HUES64 (cell line): ENCODE measurements around the gene RIC3.

Experiments
- H3K27ac ChIP-seq: 2 replicates; pipeline ENCODE4 v1.7.0; 2013; ENCODE audit warnings: low read depth, low read length, inconsistent platforms
- H3K27me3 ChIP-seq: 2 replicates; pipeline ENCODE4 v1.6.1; 2013; ENCODE audit warnings: mild to moderate bottlenecking, low read length; ENCODE audit not compliant: insufficient read depth
- H3K36me3 ChIP-seq: 2 replicates; pipeline ENCODE4 v1.6.1; 2013; ENCODE audit warnings: mild to moderate bottlenecking, low read length; ENCODE audit not compliant: insufficient read depth
- H3K4me1 ChIP-seq: 2 replicates; pipeline ENCODE4 v1.6.1; 2013; ENCODE audit warnings: mild to moderate bottlenecking, low read length, moderate library complexity; ENCODE audit not compliant: insufficient read depth
- H3K4me3 ChIP-seq: 2 replicates; pipeline ENCODE4 v1.5.1; 2013; ENCODE audit warnings: mild to moderate bottlenecking, low read length, moderate library complexity
- H3K9ac ChIP-seq: 2 replicates; pipeline ENCODE4 v1.6.1; 2013; ENCODE audit warnings: mild to moderate bottlenecking, low read depth, low read length
- H3K9me3 ChIP-seq: 2 replicates; pipeline ENCODE4 v1.6.1; 2013; ENCODE audit warnings: low read depth, low read length; ENCODE audit not compliant: insufficient read depth
- WGBS: fragments of 150-250, 120-280 bp; methylation state at CpG from one replicate; pipeline ENCODE4 v1.1.7; 2013; ENCODE audit warnings: missing lambda C conversion rate; 5-methylcytosine and 5-hydroxymethylcytosine counted together

The RIC3 gene

DNA sequence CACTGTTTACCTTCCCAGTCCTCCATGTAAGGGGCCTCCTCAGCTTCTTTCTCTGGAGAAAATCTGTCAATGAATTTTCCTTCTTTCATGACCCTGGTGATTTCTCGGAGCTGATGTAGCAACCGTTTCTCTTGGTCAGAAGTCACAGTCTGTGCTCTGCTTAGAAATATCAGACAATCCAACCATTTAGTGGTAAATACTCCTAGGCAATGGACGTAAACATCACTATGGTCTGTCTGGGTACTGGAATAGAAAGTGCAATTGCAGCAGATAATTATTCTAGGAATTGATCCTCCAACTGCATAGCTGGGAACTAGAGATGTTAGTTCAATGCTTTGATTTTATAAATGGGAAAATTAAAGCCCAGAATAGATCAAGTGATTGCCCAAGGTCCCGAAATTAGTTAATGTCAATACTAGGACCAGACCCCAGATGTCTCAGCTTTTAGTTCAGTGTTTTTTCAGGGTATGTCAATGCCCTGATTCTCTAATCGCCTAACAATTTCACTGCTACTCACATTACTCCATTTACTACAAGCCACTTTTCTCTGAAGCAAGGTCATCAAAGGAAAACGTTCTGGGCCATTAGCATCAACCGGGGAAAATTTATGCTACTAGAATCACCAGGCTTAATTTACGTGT lies 42.1 kb downstream of the RIC3 start:
- H3K4me3 ChIP-seq = no peak overlapping the region
- H3K4me1 ChIP-seq = no peaks in the 10 kb centered on the region
- WGBS = 92% methylated on average over 8 of the region's 8 CpGs
- H3K9ac ChIP-seq = no peak overlapping the region
- no peaks in the 10 kb centered on the region for H3K27me3 ChIP-seq
- H3K36me3 ChIP-seq = peaks cover 10% of the 10 kb centered on the region
- no peak overlapping the region for H3K27ac ChIP-seq
- no peaks in the 10 kb centered on the region for H3K9me3 ChIP-seq

DNA sequence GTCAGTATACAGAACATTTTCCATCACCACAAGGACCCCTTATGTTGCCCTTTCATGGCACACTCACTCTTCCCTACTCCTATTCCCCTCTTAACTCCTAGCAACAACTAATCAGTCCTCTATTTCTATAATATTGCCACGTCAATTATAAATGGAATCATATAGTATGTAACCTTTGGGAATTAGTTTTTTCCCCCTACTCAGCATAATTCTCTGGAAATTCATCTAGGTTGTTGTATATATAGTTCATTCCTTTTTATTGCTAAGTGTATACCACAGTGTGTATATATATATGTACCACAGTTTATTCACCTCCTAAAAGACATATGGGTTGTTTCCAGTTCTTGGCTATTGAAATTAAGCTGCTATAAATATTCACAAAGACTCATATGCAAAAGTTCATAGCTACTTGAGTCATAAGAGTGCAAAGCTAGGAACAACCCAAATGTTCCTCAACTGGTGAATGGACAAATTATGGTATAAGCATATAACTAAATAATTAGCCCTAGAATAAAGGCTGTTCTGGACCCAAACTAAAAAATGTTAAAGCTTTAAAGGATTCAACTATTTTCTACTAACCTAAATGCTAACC lies 46.6 kb downstream of the RIC3 start:
- no CpG with 5 or more reads among the region's 1 CpG for WGBS
- no peaks in the 10 kb centered on the region for H3K9me3 ChIP-seq

DNA sequence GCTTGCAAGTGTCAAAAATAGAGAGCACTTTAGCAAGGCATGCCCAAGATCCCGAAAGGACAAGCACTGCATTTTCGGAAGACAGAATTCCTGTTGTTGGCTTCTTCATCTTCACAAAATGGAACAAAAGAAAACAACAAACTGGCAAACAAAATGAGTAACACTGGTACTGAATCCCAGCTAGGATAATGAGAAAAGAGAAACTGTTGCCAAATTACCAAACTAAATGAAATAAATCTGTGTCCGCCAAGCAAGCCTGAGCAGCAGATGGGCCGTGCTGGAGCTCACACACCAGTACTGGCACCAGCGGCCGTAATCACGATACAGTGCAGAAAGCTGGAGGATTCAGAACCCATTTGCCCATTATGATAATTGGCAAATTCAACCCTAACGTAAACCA lies 57.2 kb downstream of the RIC3 start:
- Histone ChIP-seq H3K36me3 (peaks cover 41% of the 10 kb centered on the region), H3K9ac (no peak overlapping the region), H3K27ac (no peak overlapping the region), H3K9me3 (no peaks in the 10 kb centered on the region), H3K4me1 (no peaks in the 10 kb centered on the region), H3K27me3 (no peaks in the 10 kb centered on the region), H3K4me3 (no peak overlapping the region)
- WGBS = 98% methylated on average over 8 of the region's 8 CpGs

More for the DNA sequence above, 46.6 kb downstream of the RIC3 start:
- Histone ChIP-seq H3K4me1 (no peaks in the 10 kb centered on the region), H3K9ac (no peak overlapping the region), H3K27me3 (no peaks in the 10 kb centered on the region), H3K4me3 (no peak overlapping the region), H3K27ac (no peak overlapping the region), H3K36me3 (peaks cover 6% of the 10 kb centered on the region; the same call in 1 of the 2 replicates)

DNA sequence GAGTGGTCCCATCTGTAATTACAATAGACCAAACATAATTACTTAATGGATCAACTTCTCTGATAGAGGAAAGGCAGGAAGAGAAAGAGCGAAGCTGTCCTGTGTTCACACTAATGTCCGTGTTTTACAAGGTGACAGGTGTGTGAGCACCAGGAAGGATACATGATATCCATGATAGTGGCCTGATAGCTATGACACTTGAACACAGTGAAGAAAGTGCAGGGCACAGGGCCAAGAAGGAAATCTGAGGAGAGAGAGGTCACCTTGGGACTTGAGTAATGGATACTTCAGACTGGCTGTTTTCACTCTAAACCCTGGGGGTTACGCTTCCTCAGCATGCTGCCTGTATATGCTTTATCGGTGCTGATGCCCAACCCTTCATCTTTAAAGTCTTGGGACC lies 58.4 kb downstream of the RIC3 start:
- no peaks in the 10 kb centered on the region for H3K27me3 ChIP-seq
- H3K36me3 ChIP-seq = peaks cover 53% of the 10 kb centered on the region
- H3K4me1 ChIP-seq = no peaks in the 10 kb centered on the region
- no peaks in the 10 kb centered on the region for H3K9me3 ChIP-seq
- no peak overlapping the region for H3K27ac ChIP-seq
- no peak overlapping the region for H3K9ac ChIP-seq
- H3K4me3 ChIP-seq = no peak overlapping the region
- 96% methylated on average over 4 of the region's 4 CpGs for WGBS

DNA sequence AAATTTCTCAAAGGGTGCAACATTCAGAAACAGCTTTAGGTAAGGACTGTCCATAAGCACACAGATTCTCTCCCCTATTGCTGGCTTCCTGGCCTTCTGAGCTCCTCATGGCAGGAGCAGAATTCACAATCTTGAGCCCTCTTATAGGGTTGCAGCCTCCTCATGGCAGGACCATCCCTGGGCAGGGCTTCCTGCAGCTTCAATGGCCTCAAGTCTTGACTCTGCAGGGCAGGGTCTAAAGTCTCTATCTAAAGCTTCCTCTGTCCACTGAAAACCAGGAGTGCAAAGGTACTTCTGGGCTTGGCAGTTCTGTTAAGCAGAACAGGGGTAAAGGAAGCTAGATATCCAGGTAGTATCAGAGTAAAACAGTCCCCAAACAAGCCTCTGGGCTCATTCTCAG lies 59.1 kb downstream of the RIC3 start:
- no peaks in the 10 kb centered on the region for H3K4me1 ChIP-seq
- no peak overlapping the region for H3K4me3 ChIP-seq
- no peaks in the 10 kb centered on the region for H3K27me3 ChIP-seq
- no peaks in the 10 kb centered on the region for H3K9me3 ChIP-seq
- no peak overlapping the region for H3K27ac ChIP-seq
- H3K9ac ChIP-seq = no peak overlapping the region
- H3K36me3 ChIP-seq = peaks cover 59% of the 10 kb centered on the region

DNA sequence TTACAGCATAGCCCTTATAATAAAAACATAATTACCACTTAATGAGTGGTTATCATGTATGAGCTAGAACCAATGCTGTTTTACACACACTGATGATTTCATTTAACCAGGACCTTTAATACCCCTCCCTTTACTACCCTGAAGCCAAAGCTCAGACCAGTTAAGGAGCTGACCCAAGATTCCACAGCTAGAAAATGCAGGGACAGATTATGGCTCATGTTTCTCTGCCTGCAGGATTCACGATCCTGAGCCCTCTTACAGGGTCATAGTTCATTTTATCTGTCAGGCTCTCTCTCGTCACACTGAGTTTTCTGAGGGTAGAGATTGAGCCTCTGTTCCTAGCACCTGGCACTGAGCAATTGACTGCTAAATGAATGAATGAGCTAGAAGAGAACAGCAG lies 60.4 kb downstream of the RIC3 start:
- Histone ChIP-seq H3K4me1 (no peaks in the 10 kb centered on the region), H3K9ac (no peak overlapping the region), H3K27ac (no peak overlapping the region), H3K9me3 (no peaks in the 10 kb centered on the region), H3K4me3 (no peak overlapping the region), H3K36me3 (peaks cover 67% of the 10 kb centered on the region), H3K27me3 (no peaks in the 10 kb centered on the region)
- 92% methylated on average over 2 of the region's 2 CpGs for WGBS

DNA sequence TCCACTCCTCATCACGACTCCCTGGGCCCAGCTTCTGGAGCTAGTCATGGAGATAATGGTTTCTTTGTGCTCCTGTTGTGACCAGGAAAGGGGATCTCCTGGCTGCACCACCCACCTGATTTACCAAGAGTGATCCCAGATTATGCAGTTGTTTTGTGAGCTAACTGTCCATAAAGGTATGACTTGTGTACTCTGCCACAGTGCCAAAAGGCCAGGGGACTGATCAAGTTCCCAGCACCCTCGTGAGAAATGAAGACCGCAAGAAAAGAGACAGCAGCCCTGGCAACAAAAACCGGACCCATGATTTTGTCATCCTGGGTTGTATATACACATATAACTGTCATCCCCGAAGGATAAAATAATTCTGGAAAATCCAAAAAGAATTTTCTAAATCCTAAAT lies 61.2 kb downstream of the RIC3 start:
- peaks cover 68% of the 10 kb centered on the region for H3K36me3 ChIP-seq
- no peak overlapping the region for H3K27ac ChIP-seq
- no peaks in the 10 kb centered on the region for H3K27me3 ChIP-seq
- no peaks in the 10 kb centered on the region for H3K4me1 ChIP-seq
- H3K9me3 ChIP-seq = no peaks in the 10 kb centered on the region
- no peak overlapping the region for H3K4me3 ChIP-seq
- WGBS = 96% methylated on average over 5 of the region's 5 CpGs
- H3K9ac ChIP-seq = no peak overlapping the region

DNA sequence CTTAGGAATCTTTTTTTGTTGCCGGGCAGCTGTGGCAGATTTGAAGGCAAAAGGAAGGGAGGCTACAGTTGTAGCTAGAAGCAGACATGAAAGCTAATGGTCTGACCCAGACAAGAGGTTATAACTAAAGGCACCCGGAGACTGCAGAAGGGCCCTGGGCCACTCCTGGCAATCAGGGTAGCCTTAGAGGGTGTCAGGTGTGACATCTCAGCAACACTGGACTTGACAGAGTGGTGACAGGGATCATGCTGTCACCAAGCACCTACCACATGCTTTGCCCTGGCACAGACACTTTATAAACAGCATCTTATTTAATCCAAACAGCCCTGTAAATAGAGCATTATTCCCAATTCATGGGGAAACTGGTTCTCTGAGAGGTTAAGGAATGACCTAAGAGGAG lies 62.1 kb downstream of the RIC3 start:
- no peaks in the 10 kb centered on the region for H3K9me3 ChIP-seq
- H3K4me3 ChIP-seq = no peak overlapping the region
- peaks cover 77% of the 10 kb centered on the region for H3K36me3 ChIP-seq
- no peak overlapping the region for H3K27ac ChIP-seq
- no peaks in the 10 kb centered on the region for H3K27me3 ChIP-seq
- no peak overlapping the region for H3K9ac ChIP-seq
- WGBS = 93% methylated on average over 2 of the region's 2 CpGs
- H3K4me1 ChIP-seq = no peaks in the 10 kb centered on the region

DNA sequence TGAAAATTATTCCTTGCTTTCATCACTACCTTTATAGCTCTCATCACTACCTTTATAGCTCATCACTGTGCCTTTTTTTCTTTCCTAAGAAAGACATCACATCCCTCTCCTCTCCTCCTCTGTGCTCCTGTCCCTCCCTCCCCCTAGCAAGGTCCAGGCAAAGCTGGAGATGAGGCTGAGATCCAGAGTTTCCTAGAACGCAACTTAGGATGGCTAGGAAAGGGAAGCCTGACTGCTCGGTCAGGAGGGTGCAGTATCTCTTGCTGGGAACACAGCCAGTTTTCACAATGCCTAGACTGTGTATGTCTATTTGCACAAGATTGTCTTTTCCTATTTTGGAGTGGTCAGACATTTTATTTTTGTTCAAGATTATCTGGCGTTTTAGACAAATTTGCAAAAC lies 63.2 kb downstream of the RIC3 start:
- H3K9ac ChIP-seq = no peak overlapping the region
- 94% methylated on average over 3 of the region's 3 CpGs for WGBS
- H3K27me3 ChIP-seq = no peaks in the 10 kb centered on the region
- no peaks in the 10 kb centered on the region for H3K4me1 ChIP-seq
- peaks cover 83% of the 10 kb centered on the region for H3K36me3 ChIP-seq
- no peak overlapping the region for H3K27ac ChIP-seq
- no peaks in the 10 kb centered on the region for H3K9me3 ChIP-seq
- no peak overlapping the region for H3K4me3 ChIP-seq

DNA sequence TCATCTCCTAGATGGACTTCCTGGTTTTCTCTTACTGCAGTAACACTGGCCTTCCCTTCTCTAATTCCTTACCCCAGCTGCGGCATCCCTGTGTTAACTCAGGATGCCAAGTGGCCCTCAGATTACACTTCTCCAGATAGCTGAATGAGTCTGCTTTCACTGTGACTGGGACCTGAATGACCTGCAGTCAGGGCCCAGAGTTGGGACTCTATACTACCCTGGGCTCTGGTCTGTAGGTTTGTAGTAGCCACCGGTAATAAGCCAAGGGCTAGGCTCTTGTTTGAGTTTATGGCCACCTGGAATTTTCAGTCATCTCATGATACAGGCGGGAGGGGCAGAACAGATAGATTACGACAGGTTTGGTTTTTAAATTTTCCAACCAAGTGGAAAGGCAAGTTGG lies 63.7 kb downstream of the RIC3 start:
- peaks cover 83% of the 10 kb centered on the region for H3K36me3 ChIP-seq
- no peak overlapping the region for H3K9ac ChIP-seq
- H3K4me3 ChIP-seq = no peak overlapping the region
- no peaks in the 10 kb centered on the region for H3K27me3 ChIP-seq
- no peaks in the 10 kb centered on the region for H3K4me1 ChIP-seq
- H3K27ac ChIP-seq = no peak overlapping the region
- H3K9me3 ChIP-seq = no peaks in the 10 kb centered on the region
- 90% methylated on average over 4 of the region's 4 CpGs for WGBS

DNA sequence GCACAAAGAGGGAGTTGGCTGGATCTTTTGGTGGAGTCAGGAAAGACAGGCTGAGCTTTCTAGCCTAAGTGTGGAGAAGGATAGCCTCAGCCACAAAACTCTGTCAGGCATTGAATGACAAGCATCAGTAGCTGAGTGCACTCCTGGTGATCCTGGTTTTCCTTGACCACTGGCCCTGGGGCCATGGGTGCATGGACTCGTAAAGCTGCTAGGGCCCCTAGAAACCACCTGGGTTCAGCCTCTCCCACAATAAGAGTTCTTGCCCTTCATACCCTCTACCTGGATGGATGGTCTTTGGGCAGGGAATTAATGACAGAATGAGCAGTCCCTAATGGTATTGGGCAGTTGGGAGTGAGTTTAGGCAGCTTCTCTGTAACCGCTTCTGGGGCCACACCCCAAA lies 64.9 kb downstream of the RIC3 start:
- H3K27ac ChIP-seq = no peak overlapping the region
- H3K9ac ChIP-seq = no peak overlapping the region
- H3K4me1 ChIP-seq = no peaks in the 10 kb centered on the region
- no peak overlapping the region for H3K4me3 ChIP-seq
- H3K27me3 ChIP-seq = no peaks in the 10 kb centered on the region
- no peaks in the 10 kb centered on the region for H3K9me3 ChIP-seq
- peaks cover 81% of the 10 kb centered on the region for H3K36me3 ChIP-seq
- 90% methylated on average over 2 of the region's 2 CpGs for WGBS

DNA sequence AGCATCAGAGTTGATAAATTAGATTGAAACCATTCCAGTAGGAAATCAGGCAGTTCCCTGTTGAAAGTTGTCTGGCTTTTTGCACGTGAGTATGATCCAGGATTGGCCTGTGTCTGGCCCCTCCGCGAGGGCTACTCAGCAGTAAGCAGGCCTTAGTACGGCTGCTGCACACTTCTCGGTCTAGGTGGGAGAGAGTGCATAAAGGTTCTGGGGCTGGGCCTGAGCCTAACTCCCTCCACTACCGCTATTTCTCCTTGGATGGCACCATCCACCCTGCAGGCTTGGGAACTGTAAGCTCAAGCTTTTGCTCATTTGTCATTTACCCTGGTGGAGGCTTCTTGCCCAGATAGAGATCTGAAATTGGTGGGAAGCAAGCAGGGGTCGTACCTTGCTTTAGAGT lies 65.9 kb downstream of the RIC3 start:
- Histone ChIP-seq H3K4me3 (no peak overlapping the region), H3K36me3 (peaks cover 77% of the 10 kb centered on the region), H3K9me3 (no peaks in the 10 kb centered on the region), H3K9ac (no peak overlapping the region), H3K4me1 (no peaks in the 10 kb centered on the region), H3K27ac (no peak overlapping the region), H3K27me3 (no peaks in the 10 kb centered on the region)
- 92% methylated on average over 7 of the region's 7 CpGs for WGBS
